HCT116 (cell line): ENCODE results near the gene DPF3. TPM values are rescaled to one million over a fixed set of nuclear protein-coding genes. Genes with fewer than 3 reads are reported as not detected.

Experiments
- ATAC-seq: fragments of 200-7000 bp; cut with Tn5 transposase; 2 replicates; pipeline ENCODE4 v1.9.1; 2020; ENCODE audit warnings: mild to moderate bottlenecking, moderate library complexity
- BruUV-seq: library from RNA; stranded (reverse); fragments of 400-500 nt; replicated peaks from 2 replicates; lab custom pipeline; 2021; lab: Mats Ljungman, UMichigan
- CTCF ChIA-PET: fragments of 300-600 bp; sonication (Branson Sonifier 250); formaldehyde crosslinking; loops from one replicate; lab custom pipeline; 2021; ENCODE audit warnings: antibody characterized with exemption; lab: Charles Lee
- POLR2A ChIA-PET: fragments of 300-600, 350-600 bp; sonication (Branson Sonifier 250); formaldehyde crosslinking; loops from one replicate; lab custom pipeline; 2021; ENCODE audit warnings: antibody characterized with exemption; lab: Charles Lee
- RAD21 ChIA-PET, 2 experiments: fragments of 300-600 bp; sonication (Branson Sonifier 250); formaldehyde crosslinking; loops; one replicate each; lab custom pipeline; 2023; ENCODE audit warnings: low total read pairs in 2 of 2; ENCODE audit not compliant: uncharacterized antibody in 2 of 2, unreplicated experiment in 2 of 2, low non-redundant PET in 1 of 2; lab: Charles Lee
- DNase-seq: peaks from one replicate; pipeline ENCODE4 v3.0.0-alpha.2; 2010; ENCODE audit warnings: low read depth, low spot score
- H2AFZ ChIP-seq: fragments of 200-600 bp; shearing (Covaris generic), sonication (generic); 2 replicates; pipeline ENCODE4 v1.6.1; 2017; ENCODE audit warnings: low read depth, mixed run types, mixed read lengths, antibody characterized with exemption, low read length; ENCODE audit not compliant: poor library complexity, severe bottlenecking
- H3K27ac ChIP-seq: 2 replicates; pipeline ENCODE4 v1.5.1; 2012; ENCODE audit warnings: low read depth, low read length
- H3K27me3 ChIP-seq: fragments of 200-600 bp; sonication (generic); 2 replicates; pipeline ENCODE4 v1.6.1; 2016; ENCODE audit warnings: mixed run types, low read length, mixed read lengths; ENCODE audit not compliant: insufficient read depth
- H3K36me3 ChIP-seq, 2 experiments: fragments of 200-500 bp in 1 of 2; fragments of 200-600 bp in 1 of 2; sonication (Bioruptor generic) in 1 of 2; sonication (generic) in 1 of 2; 2 replicates each; pipeline versions ENCODE4 v1.5.1 to v1.6.1; 2014 to 2016; ENCODE audit warnings: low read length in 2 of 2, inconsistent platforms in 1 of 2, mixed read lengths in 1 of 2, mixed run types in 1 of 2; ENCODE audit not compliant: insufficient read depth in 2 of 2, control insufficient read depth in 1 of 2
- H3K4me1 ChIP-seq, 2 experiments: fragments of 200-600 bp in 1 of 2; sonication (generic) in 1 of 2; 2 replicates each; pipeline versions ENCODE4 v1.5.1 to v1.6.1; 2012 to 2017; ENCODE audit warnings: low read length in 2 of 2, inconsistent platforms in 1 of 2, mild to moderate bottlenecking in 1 of 2, mixed read lengths in 1 of 2, mixed run types in 1 of 2, moderate library complexity in 1 of 2; ENCODE audit not compliant: insufficient read depth in 2 of 2, control insufficient read depth in 1 of 2
- H3K4me2 ChIP-seq: fragments of 200-600 bp; sonication (generic); 2 replicates; pipeline ENCODE4 v1.6.1; 2017; ENCODE audit warnings: mixed run types, low read length, mixed read lengths
- H3K4me3 ChIP-seq, 2 experiments: fragments of 200-600 bp in 1 of 2; sonication (generic) in 1 of 2; replicated peaks in 1 of 2; 2 replicates each; pipeline ENCODE4 v1.5.1; 2011 to 2016; ENCODE audit warnings: low read length in 2 of 2, control low read depth in 1 of 2, low read depth in 1 of 2, mild to moderate bottlenecking in 1 of 2, mixed read lengths in 1 of 2, mixed run types in 1 of 2
- H3K79me2 ChIP-seq: fragments of 200-600 bp; sonication (generic); 2 replicates; pipeline ENCODE4 v1.6.1; 2017; ENCODE audit warnings: mild to moderate bottlenecking, mixed run types, low read length, moderate library complexity, mixed read lengths; ENCODE audit not compliant: insufficient read depth
- H3K9ac ChIP-seq: fragments of 200-600 bp; sonication (generic); 2 replicates; pipeline ENCODE4 v1.6.1; 2016; ENCODE audit warnings: low read length, mixed read lengths
- H3K9me2 ChIP-seq: fragments of 200-600 bp; sonication (generic), shearing (Covaris generic); 2 replicates; pipeline ENCODE4 v1.6.1; 2017; ENCODE audit warnings: mixed run types, mild to moderate bottlenecking, moderate library complexity; ENCODE audit not compliant: insufficient read depth
- H3K9me3 ChIP-seq, 2 experiments: fragments of 200-500 bp in 1 of 2; fragments of 200-600 bp in 1 of 2; sonication (Bioruptor generic) in 1 of 2; sonication (generic) in 1 of 2; 2 replicates each; pipeline ENCODE4 v1.6.1; 2014 to 2017; ENCODE audit warnings: low read length in 2 of 2, mixed read lengths in 2 of 2, inconsistent platforms in 1 of 2, low read depth in 1 of 2, mild to moderate bottlenecking in 1 of 2, mixed run types in 1 of 2, moderate library complexity in 1 of 2; ENCODE audit not compliant: control insufficient read depth in 1 of 2, insufficient read depth in 1 of 2
- H4K20me1 ChIP-seq: fragments of 200-600 bp; sonication (generic), shearing (Covaris generic); 2 replicates; pipeline ENCODE4 v1.6.1; 2017; ENCODE audit warnings: mixed run types, mild to moderate bottlenecking, moderate library complexity; ENCODE audit not compliant: insufficient read depth
- EGR1 ChIP-seq: IDR thresholded peaks from 2 replicates; pipeline ENCODE4 v1.6.1; 2012; ENCODE audit warnings: low read depth
- ELF1 ChIP-seq: IDR thresholded peaks from 2 replicates; pipeline ENCODE4 v1.6.1; 2012; ENCODE audit warnings: low read depth, borderline replicate concordance
- EZH2phosphoT487 ChIP-seq: fragments of 200-600 bp; IDR thresholded peaks from 2 replicates; pipeline ENCODE4 v1.6.1; 2018; ENCODE audit warnings: antibody characterized with exemption, borderline replicate concordance
- FOSL1 ChIP-seq: IDR thresholded peaks from 2 replicates; pipeline ENCODE4 v1.6.1; 2012; ENCODE audit warnings: low read depth
- JUND ChIP-seq: IDR thresholded peaks from 2 replicates; pipeline ENCODE4 v1.6.1; 2012
- POLR2A ChIP-seq: IDR thresholded peaks from 2 replicates; pipeline ENCODE4 v1.7.0; 2011; ENCODE audit warnings: borderline replicate concordance; ENCODE audit not compliant: insufficient read depth, insufficient read length; ENCODE audit errors: extremely low read depth
- RAD21 ChIP-seq: IDR thresholded peaks from 2 replicates; pipeline ENCODE4 v1.6.1; 2012; ENCODE audit warnings: low read depth, mild to moderate bottlenecking
- SIN3A ChIP-seq: IDR thresholded peaks from 2 replicates; pipeline ENCODE4 v1.6.1; 2012; ENCODE audit warnings: low read depth
- SRF ChIP-seq: IDR thresholded peaks from 2 replicates; pipeline ENCODE4 v1.6.1; 2012; ENCODE audit warnings: low read depth
- TCF7L2 ChIP-seq: IDR thresholded peaks from 2 replicates; pipeline ENCODE4 v1.7.0; 2011; ENCODE audit warnings: borderline replicate concordance, inconsistent platforms; ENCODE audit not compliant: insufficient read depth, insufficient read length; ENCODE audit errors: extremely low read depth
- YY1 ChIP-seq: IDR thresholded peaks from 2 replicates; pipeline ENCODE4 v1.6.1; 2011; ENCODE audit warnings: low read length, low read depth, moderate library complexity, mild to moderate bottlenecking; ENCODE audit not compliant: insufficient replicate concordance; ENCODE audit errors: extremely low read depth
- ZFX ChIP-seq: fragments of 450-650 bp; IDR thresholded peaks from 2 replicates; pipeline ENCODE4 v1.6.1; 2017
- ZNF274 ChIP-seq: fragments of 200-500 bp; sonication (Bioruptor generic); IDR thresholded peaks from 2 replicates; pipeline ENCODE4 v1.6.1; 2014; ENCODE audit warnings: mild to moderate bottlenecking, low read depth, low read length, inconsistent platforms
- intact Hi-C: fragments of 100-400 bp; cut with micrococcal nuclease; formaldehyde crosslinking; loops from 2 replicates; pipeline ENCODE4 v1.10.0; 2022
- total RNA-seq: library from RNA; stranded (reverse); gene quantifications from one replicate; pipeline ENCODE4 v1.2.1, GENCODE V29; 2021; ENCODE audit not compliant: unreplicated experiment
- TF ChIP-seq, protein P1 (sequence below): IDR thresholded peaks from 2 replicates; pipeline ENCODE4 v1.6.1; 2012
- TF ChIP-seq, protein P2 (sequence below): IDR thresholded peaks from 2 replicates; pipeline ENCODE4 v1.6.1; 2012; ENCODE audit warnings: low read depth
- TF ChIP-seq, protein P3 (sequence below): IDR thresholded peaks from 2 replicates; pipeline ENCODE4 v1.6.1; 2011; ENCODE audit warnings: mild to moderate bottlenecking, low read length, moderate library complexity; ENCODE audit not compliant: insufficient replicate concordance; ENCODE audit errors: extremely low read depth
- TF ChIP-seq, protein P4 (sequence below), 3 experiments: fragments of 200-600 bp in 1 of 3; sonication (generic) in 1 of 3; IDR thresholded peaks in 2 of 3; conservative IDR thresholded peaks in 1 of 3; 2 replicates each; pipeline ENCODE4 v1.5.1; 2012 to 2017; ENCODE audit warnings: low read depth in 2 of 3, low read length in 2 of 3, antibody characterized with exemption in 1 of 3, borderline replicate concordance in 1 of 3, control low read depth in 1 of 3, mild to moderate bottlenecking in 1 of 3, mixed read lengths in 1 of 3, mixed run types in 1 of 3, moderate library complexity in 1 of 3; ENCODE audit not compliant: insufficient read depth in 1 of 3

Gene DPF3
- total RNA-seq, 1 experiment from 2014 or later = 0.27 TPM

DNA sequence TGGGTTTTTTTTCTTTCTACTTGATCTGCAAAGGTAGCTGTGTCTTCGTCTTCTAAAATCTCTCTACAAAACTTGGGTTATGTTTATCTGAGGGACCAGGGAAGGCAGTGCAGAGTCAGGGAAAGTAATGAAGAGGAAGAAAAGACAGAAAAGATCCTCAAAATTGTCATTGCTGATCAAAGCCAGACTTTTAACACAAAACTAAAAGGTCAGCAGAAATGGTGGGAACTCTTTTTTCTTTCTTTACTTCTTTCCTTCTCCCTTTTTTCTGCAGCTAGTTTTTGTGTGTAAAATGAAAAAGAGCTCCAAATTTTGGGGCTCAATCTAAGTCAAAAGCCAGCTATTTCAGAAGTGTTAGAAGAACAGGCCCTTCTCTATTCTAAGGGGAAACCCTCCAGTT lies 11.9 kb downstream of the DPF3 start:
- peaks cover 6% of the 10 kb centered on the region; the same call in 1 of the 2 replicates for H3K27me3 ChIP-seq
- no peaks in the 10 kb centered on the region for H3K9me3 ChIP-seq
- DNase-seq (no peak), ATAC-seq (no peak)
- intact Hi-C loops = no loop called here
- no peaks in the 10 kb centered on the region for H3K9me2 ChIP-seq
- no peak overlapping the region for H3K27ac ChIP-seq
- H3K9ac ChIP-seq = no peak overlapping the region
- RAD21 ChIA-PET = no interaction called here
- no peak overlapping the region for H3K4me3 ChIP-seq
- no peak overlapping the region for H3K4me2 ChIP-seq
- no peak for TF ChIP-seq ZNF274
- TF ChIP-seq SIN3A = no peak
- TF ChIP-seq EZH2phosphoT487 = no peak
- no peak for TF ChIP-seq EGR1
- TF ChIP-seq SRF = no peak
- TF ChIP-seq, protein P1, sequence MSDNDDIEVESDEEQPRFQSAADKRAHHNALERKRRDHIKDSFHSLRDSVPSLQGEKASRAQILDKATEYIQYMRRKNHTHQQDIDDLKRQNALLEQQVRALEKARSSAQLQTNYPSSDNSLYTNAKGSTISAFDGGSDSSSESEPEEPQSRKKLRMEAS = no peak
- TF ChIP-seq POLR2A = no peak
- no peak for TF ChIP-seq JUND
- TF ChIP-seq ZFX = no peak
- no peak for TF ChIP-seq YY1
- TF ChIP-seq ELF1 = no peak
- no peak for TF ChIP-seq FOSL1
- no peak for TF ChIP-seq RAD21
- TF ChIP-seq, protein P2, sequence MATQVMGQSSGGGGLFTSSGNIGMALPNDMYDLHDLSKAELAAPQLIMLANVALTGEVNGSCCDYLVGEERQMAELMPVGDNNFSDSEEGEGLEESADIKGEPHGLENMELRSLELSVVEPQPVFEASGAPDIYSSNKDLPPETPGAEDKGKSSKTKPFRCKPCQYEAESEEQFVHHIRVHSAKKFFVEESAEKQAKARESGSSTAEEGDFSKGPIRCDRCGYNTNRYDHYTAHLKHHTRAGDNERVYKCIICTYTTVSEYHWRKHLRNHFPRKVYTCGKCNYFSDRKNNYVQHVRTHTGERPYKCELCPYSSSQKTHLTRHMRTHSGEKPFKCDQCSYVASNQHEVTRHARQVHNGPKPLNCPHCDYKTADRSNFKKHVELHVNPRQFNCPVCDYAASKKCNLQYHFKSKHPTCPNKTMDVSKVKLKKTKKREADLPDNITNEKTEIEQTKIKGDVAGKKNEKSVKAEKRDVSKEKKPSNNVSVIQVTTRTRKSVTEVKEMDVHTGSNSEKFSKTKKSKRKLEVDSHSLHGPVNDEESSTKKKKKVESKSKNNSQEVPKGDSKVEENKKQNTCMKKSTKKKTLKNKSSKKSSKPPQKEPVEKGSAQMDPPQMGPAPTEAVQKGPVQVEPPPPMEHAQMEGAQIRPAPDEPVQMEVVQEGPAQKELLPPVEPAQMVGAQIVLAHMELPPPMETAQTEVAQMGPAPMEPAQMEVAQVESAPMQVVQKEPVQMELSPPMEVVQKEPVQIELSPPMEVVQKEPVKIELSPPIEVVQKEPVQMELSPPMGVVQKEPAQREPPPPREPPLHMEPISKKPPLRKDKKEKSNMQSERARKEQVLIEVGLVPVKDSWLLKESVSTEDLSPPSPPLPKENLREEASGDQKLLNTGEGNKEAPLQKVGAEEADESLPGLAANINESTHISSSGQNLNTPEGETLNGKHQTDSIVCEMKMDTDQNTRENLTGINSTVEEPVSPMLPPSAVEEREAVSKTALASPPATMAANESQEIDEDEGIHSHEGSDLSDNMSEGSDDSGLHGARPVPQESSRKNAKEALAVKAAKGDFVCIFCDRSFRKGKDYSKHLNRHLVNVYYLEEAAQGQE = no peak
- TF ChIP-seq TCF7L2 = no peak
- TF ChIP-seq, protein P3, sequence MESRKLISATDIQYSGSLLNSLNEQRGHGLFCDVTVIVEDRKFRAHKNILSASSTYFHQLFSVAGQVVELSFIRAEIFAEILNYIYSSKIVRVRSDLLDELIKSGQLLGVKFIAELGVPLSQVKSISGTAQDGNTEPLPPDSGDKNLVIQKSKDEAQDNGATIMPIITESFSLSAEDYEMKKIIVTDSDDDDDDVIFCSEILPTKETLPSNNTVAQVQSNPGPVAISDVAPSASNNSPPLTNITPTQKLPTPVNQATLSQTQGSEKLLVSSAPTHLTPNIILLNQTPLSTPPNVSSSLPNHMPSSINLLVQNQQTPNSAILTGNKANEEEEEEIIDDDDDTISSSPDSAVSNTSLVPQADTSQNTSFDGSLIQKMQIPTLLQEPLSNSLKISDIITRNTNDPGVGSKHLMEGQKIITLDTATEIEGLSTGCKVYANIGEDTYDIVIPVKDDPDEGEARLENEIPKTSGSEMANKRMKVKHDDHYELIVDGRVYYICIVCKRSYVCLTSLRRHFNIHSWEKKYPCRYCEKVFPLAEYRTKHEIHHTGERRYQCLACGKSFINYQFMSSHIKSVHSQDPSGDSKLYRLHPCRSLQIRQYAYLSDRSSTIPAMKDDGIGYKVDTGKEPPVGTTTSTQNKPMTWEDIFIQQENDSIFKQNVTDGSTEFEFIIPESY = no peak
- TF ChIP-seq, protein P4, sequence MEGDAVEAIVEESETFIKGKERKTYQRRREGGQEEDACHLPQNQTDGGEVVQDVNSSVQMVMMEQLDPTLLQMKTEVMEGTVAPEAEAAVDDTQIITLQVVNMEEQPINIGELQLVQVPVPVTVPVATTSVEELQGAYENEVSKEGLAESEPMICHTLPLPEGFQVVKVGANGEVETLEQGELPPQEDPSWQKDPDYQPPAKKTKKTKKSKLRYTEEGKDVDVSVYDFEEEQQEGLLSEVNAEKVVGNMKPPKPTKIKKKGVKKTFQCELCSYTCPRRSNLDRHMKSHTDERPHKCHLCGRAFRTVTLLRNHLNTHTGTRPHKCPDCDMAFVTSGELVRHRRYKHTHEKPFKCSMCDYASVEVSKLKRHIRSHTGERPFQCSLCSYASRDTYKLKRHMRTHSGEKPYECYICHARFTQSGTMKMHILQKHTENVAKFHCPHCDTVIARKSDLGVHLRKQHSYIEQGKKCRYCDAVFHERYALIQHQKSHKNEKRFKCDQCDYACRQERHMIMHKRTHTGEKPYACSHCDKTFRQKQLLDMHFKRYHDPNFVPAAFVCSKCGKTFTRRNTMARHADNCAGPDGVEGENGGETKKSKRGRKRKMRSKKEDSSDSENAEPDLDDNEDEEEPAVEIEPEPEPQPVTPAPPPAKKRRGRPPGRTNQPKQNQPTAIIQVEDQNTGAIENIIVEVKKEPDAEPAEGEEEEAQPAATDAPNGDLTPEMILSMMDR (IDR thresholded peaks at IDR 0.05 in 2 of 3, conservative IDR thresholded peaks at IDR 0.05 in 1 of 3; ENCODE audit: borderline replicate concordance in 1 of 3, insufficient read depth in 1 of 3, low read depth in 2 of 3, low read length in 2 of 3) = no peak
- no peak overlapping the region for H2AFZ ChIP-seq
- H3K79me2 ChIP-seq = no peaks in the 10 kb centered on the region
- BruUV-seq = no TSS peak
- no peaks in the 10 kb centered on the region for H3K36me3 ChIP-seq
- no peaks in the 10 kb centered on the region for H3K4me1 ChIP-seq
- POLR2A ChIA-PET = no interaction called here
- H4K20me1 ChIP-seq = no peaks in the 10 kb centered on the region
- CTCF ChIA-PET = no interaction called here
